ENCODE measurements around the gene AIFM1.
"Not testable (repeated sequence)": the region's sequence is repeated elsewhere in the genome, so short reads cannot be mapped to it uniquely, and the experiment has no call there.

- TF ChIP-seq POLR2AphosphoS5 (IDR thresholded peaks at IDR 0.05); CTCF (IDR thresholded peaks at IDR 0.05 in 8 of 11, conservative IDR thresholded peaks at IDR 0.05 in 3 of 11): not testable (repeated sequence)
These were observed 50.3 kb downstream of the AIFM1 start for GRCh38 chrX:130115119-130115885.
